B cell (primary cell): ENCODE data around the gene SLC7A5.

Source experiments
- CTCF ChIP-seq: fragments of 200-600 bp; IDR thresholded peaks from one replicate; pipeline ENCODE4 v1.8.0; 2022; ENCODE audit warnings: antibody characterized with exemption, mild to moderate bottlenecking
- EZH2 ChIP-seq: IDR thresholded peaks from 2 replicates; pipeline ENCODE4 v1.6.1; 2012; ENCODE audit warnings: borderline replicate concordance, low read depth, mild to moderate bottlenecking, moderate library complexity, low read length; ENCODE audit not compliant: insufficient read depth, poor library complexity, severe bottlenecking

GRCh38 chr16:87860553-87861299 lies 8.6 kb downstream of the SLC7A5 start:
- TF ChIP-seq EZH2 (no peak), CTCF (no peak)
